GM19452 (cell line): ENCODE data around the gene S100A7A.
"Not testable (repeated sequence)": the region's sequence is repeated elsewhere in the genome, so short reads cannot be mapped to it uniquely, and the experiment has no call there.

Source experiments
- ATAC-seq: cut with Tn5 transposase; IDR thresholded peaks from one replicate; pipeline ENCODE4 v1.9.1; 2021; ENCODE audit not compliant: unreplicated experiment

The S100A7A gene

DNA sequence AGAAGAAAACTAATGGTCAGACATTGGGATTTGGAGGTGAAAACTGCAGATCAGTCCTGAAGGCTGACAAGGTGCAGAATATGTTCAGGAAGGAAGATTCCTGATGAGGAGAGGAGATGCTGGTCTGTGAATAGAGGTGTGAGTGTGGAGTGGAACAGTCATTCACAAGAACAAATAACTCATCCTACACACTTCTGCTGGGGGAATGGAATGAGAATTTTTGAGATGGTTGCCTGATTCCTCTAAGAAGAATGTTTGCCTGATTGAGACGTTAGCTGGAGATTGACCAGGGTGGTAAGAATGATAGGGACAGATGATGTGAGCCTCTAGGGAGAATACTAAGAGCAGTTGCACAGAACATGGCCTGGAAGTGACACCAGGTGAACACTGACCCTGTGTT lies 40.1 kb downstream of the S100A7A start:
- ATAC-seq: no peak

GRCh38 chr1:153459655-153460054 lies 43.3 kb downstream of the S100A7A start:
- no peak for ATAC-seq

- no peak for ATAC-seq
Observed at GRCh38 chr1:153460551-153460950, 44.2 kb downstream of the S100A7A start, which contains the start of gene S100A7. Gene S100A7, minus strand, starts transcription at chr1:153460651. Its CDS starts 1,638 bp downstream, at chr1:153459013.

- ATAC-seq: not testable (repeated sequence)
Observed at GRCh38 chr1:153462741-153463140, 46.4 kb downstream of the S100A7A start.

DNA sequence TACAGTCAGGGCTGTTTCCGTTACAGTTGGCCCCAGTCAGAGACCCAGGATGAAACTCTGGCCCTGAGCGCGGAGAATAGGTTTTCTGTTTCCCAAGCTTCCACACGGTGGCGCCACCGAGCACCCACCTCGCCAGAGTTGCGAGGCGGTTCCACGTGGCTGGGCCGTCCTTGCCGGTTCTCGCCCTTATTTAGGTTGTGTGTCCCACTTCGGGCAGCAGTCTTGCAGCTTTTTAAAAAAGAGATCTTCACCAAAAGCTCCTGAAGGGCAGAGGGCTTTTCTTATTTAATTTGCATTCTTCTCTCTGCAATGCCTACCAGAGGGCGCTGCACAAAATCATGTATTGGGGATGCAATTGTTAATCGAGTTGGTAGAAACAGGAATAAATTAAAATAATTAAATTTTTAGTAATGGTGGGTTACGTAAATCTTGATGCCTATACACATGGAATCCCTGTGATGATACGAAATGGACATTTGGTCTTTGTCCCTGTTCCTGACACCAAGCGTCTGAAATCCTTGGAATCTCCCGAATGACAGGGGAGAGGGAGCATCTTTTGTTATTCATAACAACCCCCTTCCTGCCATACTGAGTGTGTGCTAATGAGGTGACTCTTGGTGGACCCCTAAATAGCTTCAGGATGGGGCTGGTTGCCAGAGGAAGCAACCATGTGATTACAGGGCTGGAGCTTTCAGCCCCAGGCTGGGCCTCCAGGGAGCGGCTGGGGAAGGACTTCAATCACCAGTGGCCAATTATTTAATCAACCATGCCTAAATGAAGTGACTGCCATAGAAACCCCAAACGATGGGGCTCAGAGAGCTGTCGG lies 49.7 kb downstream of the S100A7A start:
- ATAC-seq: no peak

DNA sequence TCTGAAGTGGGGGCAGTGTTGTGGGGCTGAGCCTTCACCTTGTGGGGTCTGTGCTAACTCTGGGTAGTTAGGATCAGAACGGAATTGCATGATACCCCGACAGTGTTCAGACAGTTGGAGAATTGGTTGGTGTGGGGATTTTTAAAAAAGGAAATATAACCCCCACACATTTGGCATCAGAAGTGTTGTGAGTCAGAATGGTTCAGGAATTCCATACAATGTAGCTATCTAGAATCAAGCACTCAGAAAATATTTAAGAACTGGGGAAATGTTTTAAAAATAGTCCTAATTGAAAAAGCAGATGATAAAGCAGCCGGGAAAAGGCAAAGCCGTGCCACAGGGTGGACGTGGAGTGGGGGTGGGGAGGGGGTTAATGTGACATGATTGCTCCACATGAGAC lies 50.6 kb downstream of the S100A7A start:
- no peak for ATAC-seq

DNA sequence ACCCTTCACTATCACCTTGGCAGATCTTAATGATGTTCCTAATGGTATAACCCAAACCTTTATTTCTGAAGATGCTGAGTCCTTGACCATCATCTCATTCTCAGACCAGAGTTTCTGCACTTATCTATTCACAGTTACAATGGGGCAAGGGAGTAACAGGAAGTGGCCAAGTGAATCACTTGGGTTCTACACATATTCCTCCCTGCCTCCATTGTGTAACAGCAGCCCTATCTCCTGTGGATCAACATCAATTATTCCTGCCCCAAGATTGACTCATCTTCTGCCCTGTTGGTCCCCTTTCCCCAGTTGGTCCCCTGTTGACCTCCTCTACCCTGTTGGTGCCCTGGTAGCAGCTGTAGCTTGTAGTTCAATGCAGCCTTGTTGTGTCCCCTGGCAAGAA lies 54.4 kb downstream of the S100A7A start:
- no peak for ATAC-seq
